NCI-H1105 treated with DMSO at 0.1 percent for 48 hours (cell line): ENCODE data around the gene ARID1B.
A peak's percentile ranks its signal among the peaks of the same experiment; 100 is the strongest.

ENCODE experiments used
- DNase-seq: peaks from one replicate; lab custom pipeline; 2025; lab: John Stamatoyannopoulos, UW

The ARID1B gene

GRCh38 chr6:157099912-157100593 is 322.9 kb downstream of the ARID1B start:
- DNase-seq = no peak

DNA sequence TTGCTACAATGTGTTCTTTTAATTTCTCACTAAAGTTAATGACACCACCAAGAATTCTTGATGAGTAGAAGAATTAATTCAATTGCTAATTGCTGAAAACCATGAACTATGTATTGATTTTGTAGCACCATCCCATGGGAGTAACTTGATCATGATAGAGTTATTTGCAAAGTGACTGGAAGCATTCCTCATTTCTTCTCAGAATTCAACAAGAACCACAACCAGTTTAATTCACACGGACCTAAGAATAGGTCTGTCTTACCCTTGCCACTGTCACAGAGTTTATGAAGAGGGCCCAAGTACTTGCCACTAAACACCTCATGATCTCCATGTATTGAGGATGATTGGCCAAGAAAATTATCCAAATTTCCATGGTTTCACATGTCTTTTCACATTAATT is 324.0 kb downstream of the ARID1B start:
- DNase-seq = no peak

DNA sequence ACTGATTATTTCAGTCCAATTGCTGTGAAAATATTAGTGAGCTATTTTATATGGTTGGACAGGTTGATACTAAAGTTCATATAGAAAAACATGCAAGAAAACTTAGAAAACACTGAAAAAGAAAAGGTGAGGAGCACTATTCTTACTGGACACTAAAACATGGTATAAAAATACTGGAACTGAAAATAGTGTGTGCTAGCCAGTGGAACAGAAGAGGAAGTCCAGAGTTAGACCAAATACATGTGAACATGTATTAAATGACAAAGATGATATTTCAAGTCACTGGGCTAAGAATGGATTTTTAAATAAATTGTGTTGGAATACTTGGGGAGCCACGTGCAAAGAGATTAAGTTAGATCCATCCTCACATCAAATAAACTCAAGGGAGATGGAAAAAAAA is 327.6 kb downstream of the ARID1B start:
- no peak for DNase-seq

- DNase-seq = no peak
Observed at GRCh38 chr6:157106487-157106886, 329.3 kb downstream of the ARID1B start.

- no peak for DNase-seq
Observed at GRCh38 chr6:157107571-157107914, 330.4 kb downstream of the ARID1B start.

GRCh38 chr6:157107915-157108651 is 330.9 kb downstream of the ARID1B start:
- no peak for DNase-seq

DNA sequence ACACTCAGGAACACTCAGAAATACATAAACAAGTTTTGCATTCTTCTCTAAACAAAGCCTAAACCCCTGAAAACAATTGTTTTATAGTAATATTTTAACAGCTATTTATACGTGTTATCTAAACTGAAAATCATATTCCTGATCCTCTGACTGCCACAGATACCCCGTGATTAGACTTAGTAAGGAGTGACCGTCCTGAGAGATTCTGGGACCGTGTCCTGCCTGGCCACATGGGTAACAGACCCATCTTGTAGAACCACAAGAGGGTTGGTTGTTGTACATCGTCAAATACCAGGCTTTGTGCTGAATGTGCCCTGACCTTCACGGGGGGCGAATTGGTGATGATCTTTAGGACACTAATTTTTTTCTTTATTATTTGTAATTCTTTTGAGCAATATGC is 331.7 kb downstream of the ARID1B start:
- no peak for DNase-seq

GRCh38 chr6:157110607-157111006 is 333.4 kb downstream of the ARID1B start:
- no peak for DNase-seq

GRCh38 chr6:157113389-157113788 is 336.2 kb downstream of the ARID1B start:
- DNase-seq = no peak

DNA sequence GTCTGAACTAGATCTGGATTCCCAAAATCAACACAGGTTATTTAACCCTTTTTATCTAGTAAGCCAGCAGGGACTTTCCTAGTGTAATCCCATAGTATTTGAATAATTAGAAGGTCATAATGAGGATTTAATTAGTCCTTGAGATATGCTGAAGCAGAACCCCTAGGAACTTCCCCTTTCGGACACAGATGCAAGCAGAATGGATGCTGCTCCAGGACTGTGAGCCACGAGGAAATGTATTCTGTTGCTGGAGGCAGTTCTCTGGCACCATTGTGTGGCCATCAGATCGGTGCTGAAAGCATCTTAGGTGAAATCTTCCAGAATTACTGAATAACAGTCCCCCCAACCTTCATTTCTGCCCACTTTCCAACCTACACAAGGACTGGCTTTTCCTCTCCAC is 339.2 kb downstream of the ARID1B start:
- no peak for DNase-seq

GRCh38 chr6:157117431-157118095 is 340.4 kb downstream of the ARID1B start:
- DNase-seq = no peak

- DNase-seq = no peak
Observed at GRCh38 chr6:157119502-157120027, 342.4 kb downstream of the ARID1B start.

- DNase-seq = no peak
Observed at GRCh38 chr6:157120534-157121232, 343.5 kb downstream of the ARID1B start.

GRCh38 chr6:157121897-157122296 is 344.7 kb downstream of the ARID1B start:
- DNase-seq = no peak

- DNase-seq = no peak
Observed at GRCh38 chr6:157123234-157123633, 346.1 kb downstream of the ARID1B start.

DNA sequence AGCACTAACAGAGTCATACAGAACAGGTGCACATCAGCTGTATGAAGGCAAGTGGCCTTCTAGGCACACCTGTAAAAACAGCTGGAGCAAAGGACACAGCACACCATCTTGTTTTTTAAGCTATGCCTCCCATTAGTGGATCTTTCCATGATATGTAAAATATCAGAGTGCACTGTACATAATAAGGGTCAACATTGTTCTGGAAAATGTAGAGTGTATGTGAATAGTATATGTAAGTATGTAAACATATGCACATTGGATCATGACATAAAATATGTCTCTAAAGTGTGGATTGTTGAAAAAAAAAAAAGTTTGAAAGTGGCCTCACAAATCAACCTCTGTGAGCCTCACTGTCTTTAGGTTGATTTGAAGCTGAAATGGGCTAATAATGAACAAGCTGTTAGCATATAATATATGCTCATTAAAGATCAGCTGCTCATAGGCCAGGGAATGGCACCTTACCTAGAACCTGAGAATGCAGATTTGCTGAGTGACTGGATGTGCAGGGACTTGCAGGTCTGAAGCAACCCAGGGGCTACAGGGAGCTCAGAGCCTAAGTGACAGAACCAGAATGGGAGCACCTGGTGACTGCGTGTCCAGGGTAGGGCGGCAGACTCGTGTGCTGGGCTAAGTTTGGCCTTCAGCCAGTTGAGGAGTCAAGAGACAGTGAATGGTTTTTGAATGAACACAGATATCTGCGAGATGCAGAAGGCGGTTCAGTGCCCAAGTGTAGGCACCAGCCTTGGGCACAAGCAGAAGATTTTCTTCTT is 347.5 kb downstream of the ARID1B start:
- DNase-seq = peak; percentile 6

DNA sequence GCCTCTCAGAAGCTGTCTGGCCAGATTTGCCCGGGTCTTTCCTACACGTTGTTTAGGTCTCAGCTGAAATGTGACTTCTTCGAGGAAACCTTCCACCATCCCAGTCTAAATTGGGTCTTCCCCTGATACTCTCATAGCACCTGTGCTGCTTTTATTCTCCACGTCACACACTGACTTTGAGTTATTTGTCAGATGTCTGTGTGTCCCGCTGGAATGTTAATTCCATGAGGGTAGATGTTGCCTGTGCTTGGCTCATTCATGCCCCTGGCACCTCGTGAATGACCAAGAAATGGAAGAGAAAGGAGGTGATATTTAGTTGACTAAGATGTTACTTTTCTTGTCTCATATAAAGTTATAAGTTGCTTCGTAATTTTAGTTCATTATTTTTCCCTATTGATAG is 348.4 kb downstream of the ARID1B start:
- DNase-seq = no peak

DNA sequence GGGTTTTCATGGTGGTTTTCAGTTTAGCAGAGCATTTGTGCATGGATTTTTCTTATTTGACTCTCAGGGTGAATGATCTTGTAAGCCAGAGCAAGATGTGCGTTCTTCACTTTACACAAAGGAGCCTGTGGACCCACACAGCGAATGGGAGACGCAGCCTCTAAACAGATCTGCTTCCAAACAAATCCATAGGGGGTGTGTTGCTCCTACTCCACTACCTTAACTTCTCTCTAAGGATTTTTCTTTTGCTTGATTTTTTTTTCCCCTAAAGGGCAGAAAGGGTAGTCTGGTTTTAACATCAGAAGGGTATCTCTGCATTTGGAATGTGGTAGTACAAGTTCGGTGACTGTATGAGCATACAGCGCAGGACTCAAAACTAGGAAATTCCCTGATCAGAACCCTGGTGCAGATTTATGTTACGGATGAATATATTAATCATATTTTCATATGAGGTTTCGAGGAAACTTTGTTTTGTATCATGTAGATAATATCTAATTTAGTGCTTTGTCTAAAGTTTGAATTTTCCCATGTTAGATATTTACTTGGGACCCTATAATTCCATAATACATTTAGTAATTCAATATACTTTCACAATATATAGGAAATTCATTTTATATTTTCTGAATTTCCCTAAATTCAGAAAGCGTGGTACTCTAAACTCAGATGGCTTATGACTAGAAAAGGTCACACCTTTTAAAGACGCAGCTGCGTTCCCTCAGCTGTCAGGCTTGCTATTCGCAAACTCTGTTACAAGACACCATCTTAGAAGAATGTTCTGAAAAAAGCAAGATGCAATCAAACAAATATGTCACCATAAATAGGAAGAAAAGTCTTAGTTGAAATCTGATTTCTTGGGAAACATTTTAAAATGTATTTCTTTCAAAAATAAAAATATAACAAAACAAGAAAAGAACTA is 349.3 kb downstream of the ARID1B start:
- DNase-seq = no peak

GRCh38 chr6:157128235-157128775 is 351.1 kb downstream of the ARID1B start:
- DNase-seq = no peak

DNA sequence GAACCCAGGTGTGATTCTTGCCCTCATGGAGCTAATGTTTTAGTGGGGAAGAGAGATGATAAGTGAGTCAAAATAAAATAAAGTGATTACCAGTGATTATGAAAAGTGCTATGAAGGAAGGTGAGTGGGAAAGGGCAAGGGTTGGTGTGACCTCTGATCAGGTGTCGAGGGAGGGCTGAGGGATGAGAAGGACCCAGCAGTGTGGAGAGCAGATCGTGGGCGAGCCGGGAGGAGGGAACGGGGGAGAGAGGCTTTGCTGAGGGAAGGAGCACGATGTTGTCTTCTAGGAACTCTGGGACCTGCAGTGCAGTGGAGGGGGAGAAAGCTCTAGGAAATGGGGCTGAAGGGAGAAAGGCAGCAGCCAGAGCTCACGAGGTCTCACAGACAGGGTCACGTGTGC is 354.1 kb downstream of the ARID1B start:
- no peak for DNase-seq
